Measurements from ENCODE around the gene DRGX. TPM values are rescaled to one million over a fixed set of nuclear protein-coding genes. Genes with fewer than 3 reads are reported as not detected.

The DRGX gene
- total and polyA plus RNA-seq, 7 donors = 0.04 TPM; not detected in 6

- Histone ChIP-seq H3K27me3 (ENCODE audit: insufficient read depth in 3 of 3, low read length in 2 of 3) (no peaks in the 10 kb centered on the region), H3K36me3 (ENCODE audit: insufficient read depth in 1 of 2, low read depth in 1 of 2) (no peaks in the 10 kb centered on the region), H3K4me3 (no peak overlapping the region), H3K4me1 (no peaks in the 10 kb centered on the region), H3K27ac (no peak overlapping the region), H3K9me3 (no peaks in the 10 kb centered on the region)
- intact Hi-C loops (cut with DNase I) = no loop called here
- TF ChIP-seq CTCF (IDR thresholded peaks at IDR 0.05) = no peak
- DNase-seq (no peak), ATAC-seq (no peak)
- WGBS, 3 donors = 57 to 72% (median 61%) methylated on average over 13 of the region's 13 CpGs
Measured at GRCh38 chr10:49379596-49380410, 16.1 kb downstream of the DRGX start.

GRCh38 chr10:49377256-49377655 is 18.6 kb downstream of the DRGX start:
- DNase-seq = no peak
- 73 to 76% (median 75%) methylated on average over 4 of the region's 4 CpGs for WGBS, 3 donors
- no peak for ATAC-seq
- no peak overlapping the region for H3K27ac ChIP-seq
- no peaks in the 10 kb centered on the region for H3K4me1 ChIP-seq
- intact Hi-C loops (cut with DNase I) = no loop called here
- no peaks in the 10 kb centered on the region for H3K9me3 ChIP-seq
- no peak overlapping the region for H3K4me3 ChIP-seq
- TF ChIP-seq CTCF (IDR thresholded peaks at IDR 0.05) = no peak
- no peaks in the 10 kb centered on the region for H3K27me3 ChIP-seq (ENCODE audit: insufficient read depth in 3 of 3, low read length in 2 of 3)
- no peaks in the 10 kb centered on the region for H3K36me3 ChIP-seq (ENCODE audit: insufficient read depth in 1 of 2, low read depth in 1 of 2)

- no peak for DNase-seq
Measured at GRCh38 chr10:49375611-49376010, 20.3 kb downstream of the DRGX start.

GRCh38 chr10:49374740-49375139 is 21.1 kb downstream of the DRGX start:
- no peak for TF ChIP-seq CTCF (IDR thresholded peaks at IDR 0.05)
- Histone ChIP-seq H3K4me1 (no peaks in the 10 kb centered on the region), H3K9me3 (no peaks in the 10 kb centered on the region), H3K36me3 (ENCODE audit: insufficient read depth in 1 of 2, low read depth in 1 of 2) (no peaks in the 10 kb centered on the region), H3K27me3 (ENCODE audit: insufficient read depth in 3 of 3, low read length in 2 of 3) (no peaks in the 10 kb centered on the region), H3K27ac (no peak overlapping the region), H3K4me3 (no peak overlapping the region)
- DNase-seq (no peak), ATAC-seq (no peak)
- WGBS, 3 donors = 75 to 81% (median 78%) methylated on average over 5 of the region's 5 CpGs
- intact Hi-C loops (cut with DNase I) = no loop called here

More at GRCh38 chr10:49375611-49376010, 20.3 kb downstream of the DRGX start:
- intact Hi-C loops (cut with DNase I) = no loop called here
- no peaks in the 10 kb centered on the region for H3K9me3 ChIP-seq
- no peak for ATAC-seq
- H3K4me1 ChIP-seq = no peaks in the 10 kb centered on the region
- TF ChIP-seq CTCF (IDR thresholded peaks at IDR 0.05) = no peak
- H3K4me3 ChIP-seq = no peak overlapping the region
- no peaks in the 10 kb centered on the region for H3K36me3 ChIP-seq (ENCODE audit: insufficient read depth in 1 of 2, low read depth in 1 of 2)
- no peak overlapping the region for H3K27ac ChIP-seq
- no peaks in the 10 kb centered on the region for H3K27me3 ChIP-seq (ENCODE audit: insufficient read depth in 3 of 3, low read length in 2 of 3)
- 47 to 54% (median 48%) methylated on average over 3 of the region's 3 CpGs for WGBS, 3 donors

All from psoas muscle (tissue), 8 donors.